Measurements from ENCODE around the gene NDRG4.

NDRG4 gene

DNA sequence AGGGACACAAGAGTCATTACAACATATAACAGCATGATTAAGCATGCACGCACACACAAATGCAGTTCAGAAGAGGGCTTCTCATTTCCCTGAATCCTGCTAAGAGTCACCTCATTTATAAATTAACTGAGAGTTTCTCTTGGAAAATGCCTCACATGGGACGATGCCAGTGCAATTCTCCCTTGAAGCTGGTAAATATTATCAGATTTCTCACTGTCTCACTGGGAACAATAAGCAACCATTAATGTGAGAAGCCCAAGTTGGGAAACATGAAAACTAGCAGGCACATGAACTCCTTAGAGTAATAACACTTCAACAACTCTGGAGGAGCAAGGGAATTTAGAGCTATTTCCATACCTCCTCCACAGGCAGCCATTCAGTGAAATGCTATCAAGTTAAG, 41.8 kb downstream of the NDRG4 start:
- no peak for DNase-seq (ENCODE audit: low read depth in 2 of 2)

DNA sequence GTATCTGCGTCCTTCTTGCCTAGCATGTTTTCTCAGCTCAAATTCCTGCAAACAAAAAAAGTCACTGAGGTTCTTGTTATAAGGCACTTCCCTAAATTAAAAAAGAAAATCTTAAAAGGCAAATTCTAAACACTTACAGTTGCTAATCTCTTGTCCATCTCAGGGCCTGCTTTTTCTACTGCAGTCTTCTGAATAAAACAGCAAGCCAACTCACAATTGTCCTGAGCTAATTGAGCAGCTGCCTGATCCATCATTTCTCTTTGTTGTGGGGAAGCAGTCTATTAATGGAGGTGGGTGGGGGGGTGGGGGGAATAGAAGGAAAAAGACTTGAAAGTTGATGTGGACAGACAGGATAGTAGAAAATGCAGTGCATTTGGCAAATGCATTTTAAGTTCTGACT, 42.3 kb downstream of the NDRG4 start:
- DNase-seq (ENCODE audit: low read depth in 2 of 2) = no peak

DNA sequence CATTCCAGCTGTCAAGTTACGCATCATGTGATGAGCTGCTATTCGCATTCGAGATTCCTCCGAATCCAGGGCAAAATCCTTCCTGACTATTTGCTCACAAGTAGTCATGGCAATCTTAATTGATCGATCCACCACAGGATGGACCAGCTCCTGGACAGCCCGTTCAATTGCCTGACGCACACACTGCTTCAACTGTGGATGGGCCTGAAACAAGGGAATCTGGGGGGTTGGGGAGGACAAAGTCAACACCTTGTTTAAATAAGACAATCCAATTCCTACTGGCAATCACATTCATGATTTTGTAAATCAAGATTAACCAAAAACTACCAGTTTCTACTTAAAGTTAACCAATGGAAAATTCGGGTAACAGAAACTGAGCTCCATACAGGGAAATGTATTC, 43.7 kb downstream of the NDRG4 start:
- no peak for DNase-seq (ENCODE audit: low read depth in 2 of 2)

DNA sequence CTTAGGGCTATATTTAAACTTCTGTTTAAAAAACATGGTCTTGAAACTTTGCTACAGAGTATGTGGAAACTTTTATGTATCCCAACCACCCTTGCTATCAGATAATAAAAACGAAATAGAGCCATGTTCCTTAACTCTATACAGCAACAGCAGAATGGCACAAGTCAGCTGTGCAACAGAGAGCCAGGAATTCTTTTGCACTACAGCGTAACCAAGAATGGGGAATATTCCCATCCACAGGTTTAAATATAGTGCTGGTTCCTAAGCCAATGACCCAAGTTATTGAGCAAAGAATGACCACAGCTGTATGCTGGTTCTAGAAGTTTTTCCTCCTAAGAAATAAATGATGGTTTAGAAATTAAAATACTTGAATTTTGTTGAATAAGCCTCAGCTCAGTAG, 48.4 kb downstream of the NDRG4 start:
- no peak for DNase-seq (ENCODE audit: low read depth in 2 of 2)

DNA sequence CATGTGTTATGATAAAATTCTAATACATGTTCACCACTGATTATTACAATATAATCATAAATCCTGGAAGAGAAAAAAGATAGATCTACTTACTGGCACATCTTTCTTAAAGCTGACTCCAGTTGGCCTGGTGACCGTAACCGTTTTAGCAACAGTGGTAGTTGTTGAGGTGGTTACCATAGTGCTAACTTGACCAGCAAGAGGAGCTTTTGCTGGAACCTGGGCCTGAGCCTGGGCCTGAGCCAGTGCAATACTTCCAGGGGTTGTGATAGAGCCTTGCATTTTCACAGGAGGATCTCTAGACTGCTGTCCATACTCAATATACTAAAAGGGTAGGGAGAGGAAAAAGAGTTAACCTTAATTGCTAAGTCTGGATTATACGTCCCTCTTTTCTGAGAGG, 51.6 kb downstream of the NDRG4 start:
- DNase-seq (ENCODE audit: low read depth in 2 of 2) = no peak

DNA sequence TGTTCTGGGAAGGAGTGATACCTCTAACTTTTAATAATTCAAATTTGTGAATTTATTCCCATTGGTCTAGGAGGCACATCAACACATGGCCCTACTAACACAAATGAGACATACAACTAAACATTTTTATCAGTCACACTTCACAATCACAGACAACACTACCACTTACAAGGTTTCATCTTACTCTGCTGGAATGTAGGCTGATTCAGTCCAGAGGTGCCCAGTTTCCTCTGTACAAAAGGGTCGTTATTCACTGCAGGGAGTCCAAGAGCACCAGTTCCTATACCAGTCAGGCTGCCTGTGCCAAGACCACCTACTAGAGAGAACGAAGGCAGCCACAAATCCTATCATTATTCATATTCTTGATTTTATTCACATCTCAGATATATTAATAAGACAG, 56.7 kb downstream of the NDRG4 start:
- DNase-seq (ENCODE audit: low read depth in 2 of 2) = no peak

Measured in stimulated activated CD8-positive, alpha-beta memory T cell treated with anti-CD3 and anti-CD28 coated beads, Interleukin-7, amount 100 ng/mL, for 4 hours (primary cell).